ENCODE measurements around the gene EEFSEC.

DNA sequence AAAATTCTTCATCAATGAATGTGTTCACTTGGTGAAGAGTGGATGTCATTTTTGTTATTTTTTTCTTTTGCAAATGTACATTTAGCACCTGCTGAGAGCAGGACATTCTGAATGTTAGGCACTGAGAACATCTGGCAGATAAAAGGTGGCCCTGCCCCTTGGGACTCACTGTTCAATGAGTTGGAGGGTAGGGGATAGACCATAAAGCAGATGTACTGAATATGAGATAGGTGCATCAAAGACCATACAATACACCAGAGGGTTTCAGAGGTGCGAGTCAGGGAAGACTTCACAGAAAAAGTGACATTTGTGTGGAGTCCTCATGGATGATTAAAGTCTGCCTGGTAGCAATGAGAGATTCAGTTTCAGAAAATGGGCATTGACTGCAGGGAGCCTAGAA lies 34.2 kb downstream of the EEFSEC start:
- TF ChIP-seq, protein P1, sequence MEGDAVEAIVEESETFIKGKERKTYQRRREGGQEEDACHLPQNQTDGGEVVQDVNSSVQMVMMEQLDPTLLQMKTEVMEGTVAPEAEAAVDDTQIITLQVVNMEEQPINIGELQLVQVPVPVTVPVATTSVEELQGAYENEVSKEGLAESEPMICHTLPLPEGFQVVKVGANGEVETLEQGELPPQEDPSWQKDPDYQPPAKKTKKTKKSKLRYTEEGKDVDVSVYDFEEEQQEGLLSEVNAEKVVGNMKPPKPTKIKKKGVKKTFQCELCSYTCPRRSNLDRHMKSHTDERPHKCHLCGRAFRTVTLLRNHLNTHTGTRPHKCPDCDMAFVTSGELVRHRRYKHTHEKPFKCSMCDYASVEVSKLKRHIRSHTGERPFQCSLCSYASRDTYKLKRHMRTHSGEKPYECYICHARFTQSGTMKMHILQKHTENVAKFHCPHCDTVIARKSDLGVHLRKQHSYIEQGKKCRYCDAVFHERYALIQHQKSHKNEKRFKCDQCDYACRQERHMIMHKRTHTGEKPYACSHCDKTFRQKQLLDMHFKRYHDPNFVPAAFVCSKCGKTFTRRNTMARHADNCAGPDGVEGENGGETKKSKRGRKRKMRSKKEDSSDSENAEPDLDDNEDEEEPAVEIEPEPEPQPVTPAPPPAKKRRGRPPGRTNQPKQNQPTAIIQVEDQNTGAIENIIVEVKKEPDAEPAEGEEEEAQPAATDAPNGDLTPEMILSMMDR (conservative IDR thresholded peaks at IDR 0.05), result no peak
- TF ChIP-seq ZFX (IDR thresholded peaks at IDR 0.05), result no peak
